ENCODE measurements around the gene CEP131.

- TF ChIP-seq, protein P1, sequence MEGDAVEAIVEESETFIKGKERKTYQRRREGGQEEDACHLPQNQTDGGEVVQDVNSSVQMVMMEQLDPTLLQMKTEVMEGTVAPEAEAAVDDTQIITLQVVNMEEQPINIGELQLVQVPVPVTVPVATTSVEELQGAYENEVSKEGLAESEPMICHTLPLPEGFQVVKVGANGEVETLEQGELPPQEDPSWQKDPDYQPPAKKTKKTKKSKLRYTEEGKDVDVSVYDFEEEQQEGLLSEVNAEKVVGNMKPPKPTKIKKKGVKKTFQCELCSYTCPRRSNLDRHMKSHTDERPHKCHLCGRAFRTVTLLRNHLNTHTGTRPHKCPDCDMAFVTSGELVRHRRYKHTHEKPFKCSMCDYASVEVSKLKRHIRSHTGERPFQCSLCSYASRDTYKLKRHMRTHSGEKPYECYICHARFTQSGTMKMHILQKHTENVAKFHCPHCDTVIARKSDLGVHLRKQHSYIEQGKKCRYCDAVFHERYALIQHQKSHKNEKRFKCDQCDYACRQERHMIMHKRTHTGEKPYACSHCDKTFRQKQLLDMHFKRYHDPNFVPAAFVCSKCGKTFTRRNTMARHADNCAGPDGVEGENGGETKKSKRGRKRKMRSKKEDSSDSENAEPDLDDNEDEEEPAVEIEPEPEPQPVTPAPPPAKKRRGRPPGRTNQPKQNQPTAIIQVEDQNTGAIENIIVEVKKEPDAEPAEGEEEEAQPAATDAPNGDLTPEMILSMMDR (IDR thresholded peaks at IDR 0.05) = no peak
- TF ChIP-seq POLR2A (IDR thresholded peaks at IDR 0.05) = no peak
- no peak for TF ChIP-seq POLR2AphosphoS5 (IDR thresholded peaks at IDR 0.05; ENCODE audit: insufficient read depth in 1 of 2, low read depth in 1 of 2)
These were observed 6.8 kb upstream of the CEP131 start for GRCh38 chr17:81229666-81229920.

Measured in vagina (tissue), 2 donors.